SK-N-SH treated with all-trans-retinoic acid at 6 μM for 48 hours (cell line): Measurements from ENCODE around the gene MIOS.
"Not testable (repeated sequence)": the region's sequence is repeated elsewhere in the genome, so short reads cannot be mapped to it uniquely, and the experiment has no call there.

Experiments used
- BACH2 ChIP-seq: fragments of 250-450 bp; sonication (Bioruptor Pico); IDR thresholded peaks from 2 replicates; pipeline ENCODE4 v1.9.0; 2021; ENCODE audit warnings: mild to moderate bottlenecking, borderline replicate concordance
- CSRNP3 ChIP-seq: fragments of 250-450 bp; sonication (Bioruptor Pico); IDR thresholded peaks from 2 replicates; pipeline ENCODE4 v1.5.1; 2021; ENCODE audit warnings: mild to moderate bottlenecking, moderate library complexity
- ESRRG ChIP-seq: fragments of 250-450 bp; sonication (Bioruptor Pico); IDR thresholded peaks from 2 replicates; pipeline ENCODE4 v1.6.1; 2021; ENCODE audit warnings: mild to moderate bottlenecking
- GLIS3 ChIP-seq: fragments of 250-450 bp; sonication (Bioruptor Pico); IDR thresholded peaks from 2 replicates; pipeline ENCODE4 v1.5.0; 2020; ENCODE audit warnings: mild to moderate bottlenecking, moderate library complexity
- PATZ1 ChIP-seq: fragments of 250-450 bp; sonication (Bioruptor Pico); IDR thresholded peaks from 2 replicates; pipeline ENCODE4 v1.8.0; 2020; ENCODE audit warnings: mild to moderate bottlenecking, moderate library complexity, borderline replicate concordance
- RARB ChIP-seq: fragments of 250-450 bp; sonication (Bioruptor Pico); IDR thresholded peaks from 2 replicates; pipeline ENCODE4 v1.8.0; 2021; ENCODE audit warnings: mild to moderate bottlenecking, moderate library complexity
- SNAI2 ChIP-seq: fragments of 250-450 bp; sonication (Bioruptor Pico); IDR thresholded peaks from 2 replicates; pipeline ENCODE4 v1.5.0; 2020; ENCODE audit warnings: mild to moderate bottlenecking, moderate library complexity
- TCF4 ChIP-seq: fragments of 250-450 bp; sonication (Bioruptor Pico); IDR thresholded peaks from 2 replicates; pipeline ENCODE4 v1.8.0; 2021; ENCODE audit warnings: mild to moderate bottlenecking, moderate library complexity, borderline replicate concordance
- TOX ChIP-seq: fragments of 250-450 bp; sonication (Bioruptor Pico); IDR thresholded peaks from 2 replicates; pipeline ENCODE4 v1.8.0; 2021; ENCODE audit warnings: mild to moderate bottlenecking, moderate library complexity, borderline replicate concordance
- ZFP3 ChIP-seq: fragments of 250-450 bp; sonication (Bioruptor Pico); IDR thresholded peaks from 2 replicates; pipeline ENCODE4 v1.5.0; 2020; ENCODE audit warnings: mild to moderate bottlenecking, moderate library complexity
- ZFP30 ChIP-seq: fragments of 450-650 bp; formaldehyde crosslinking; IDR thresholded peaks from 2 replicates; pipeline ENCODE4 v1.5.0; 2022; ENCODE audit warnings: mild to moderate bottlenecking, moderate library complexity

- TF ChIP-seq TOX (CRISPR knock-in tag); ZFP3 (CRISPR knock-in tag); CSRNP3; ZFP30 (CRISPR knock-in tag); SNAI2 (CRISPR knock-in tag); GLIS3 (CRISPR knock-in tag); TCF4; ESRRG; BACH2 (CRISPR knock-in tag); PATZ1; RARB (CRISPR knock-in tag): not testable (repeated sequence)
Observed at GRCh38 chr7:7561591-7561990, 5.1 kb upstream of the MIOS start.
